C4-2B (cell line): ENCODE data around the gene MRPL40.

ENCODE experiments used
- CTCF ChIP-seq: fragments of 450-650 bp; conservative IDR thresholded peaks from 2 replicates; pipeline ENCODE4 v1.5.1; 2017; ENCODE audit warnings: mild to moderate bottlenecking
- ZFX ChIP-seq: fragments of 450-650 bp; IDR thresholded peaks from 2 replicates; pipeline ENCODE4 v1.6.1; 2017

DNA sequence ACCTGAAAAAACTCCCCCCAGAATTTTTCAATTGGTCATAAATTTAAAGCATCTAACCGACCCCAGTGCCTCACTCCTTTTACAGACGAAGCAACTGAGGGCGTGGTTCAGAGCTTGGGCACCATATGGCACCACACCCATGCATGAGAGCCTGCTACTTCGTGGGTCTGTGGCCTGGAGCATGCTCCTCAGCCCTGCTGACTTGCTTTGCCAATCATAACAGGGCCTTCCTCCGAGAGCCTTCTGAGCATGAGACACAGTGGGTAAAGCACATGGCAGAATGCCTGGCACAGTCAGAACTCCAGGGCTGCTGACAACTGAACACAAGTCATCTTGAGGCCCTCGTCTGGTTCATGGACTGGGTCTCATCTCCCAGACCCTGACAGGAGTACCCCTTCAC is 34.1 kb upstream of the MRPL40 start:
- TF ChIP-seq CTCF: no peak
- TF ChIP-seq ZFX: no peak
